Esophagus mucosa (tissue), 1 donor: Measurements from ENCODE around the gene MPPE1. TPM values are rescaled to one million over a fixed set of nuclear protein-coding genes. Genes with fewer than 3 reads are reported as not detected.

Source experiments
- ATAC-seq: fragments of 200-7000 bp; cut with Tn5 transposase; one replicate; pipeline ENCODE4 v1.9.1; 2020
- total RNA-seq: library from RNA; stranded (reverse); gene quantifications from one replicate; pipeline ENCODE4 v1.2.4, GENCODE V29; 2023
- donor health status: DM: yes; HTN: yes; CAD: no.

The MPPE1 gene
- total RNA-seq, 1 donor from 2014 or later, result 25.7 TPM

GRCh38 chr18:11851806-11852337 is 56.2 kb downstream of the MPPE1 start:
- ATAC-seq, result peak; percentile 71

- peak; percentile 97 for ATAC-seq
These were observed 56.8 kb downstream of the MPPE1 start, which contains the start of gene CHMP1B for GRCh38 chr18:11851146-11851805. Gene CHMP1B, plus strand, starts transcription at chr18:11851413. Its CDS starts 99 bp downstream, at chr18:11851512.

GRCh38 chr18:11850821-11851145 is 57.3 kb downstream of the MPPE1 start:
- peak; percentile 3 for ATAC-seq

GRCh38 chr18:11849841-11850634 is 58.1 kb downstream of the MPPE1 start:
- peak; percentile 52 for ATAC-seq

- ATAC-seq, result no peak
These were observed 58.8 kb downstream of the MPPE1 start for GRCh38 chr18:11849279-11849678.

GRCh38 chr18:11847811-11848210 is 60.3 kb downstream of the MPPE1 start:
- ATAC-seq, result no peak

GRCh38 chr18:11845654-11846053 is 62.5 kb downstream of the MPPE1 start:
- no peak for ATAC-seq

GRCh38 chr18:11844436-11844835 is 63.7 kb downstream of the MPPE1 start:
- ATAC-seq, result no peak

GRCh38 chr18:11842562-11842961 is 65.6 kb downstream of the MPPE1 start:
- ATAC-seq, result no peak

- ATAC-seq, result no peak
These were observed 67.6 kb downstream of the MPPE1 start for GRCh38 chr18:11840493-11840892.

GRCh38 chr18:11839556-11839955 is 68.6 kb downstream of the MPPE1 start:
- no peak for ATAC-seq

- ATAC-seq, result no peak
These were observed 73.3 kb downstream of the MPPE1 start for GRCh38 chr18:11834772-11835171.

Other genes with a start within 250 kb of the MPPE1 start
- gene GNAL, start 219.1 kb downstream of the MPPE1 start, total RNA-seq, result 8.8 TPM
- 28.7 TPM for gene CHMP1B, start 56.9 kb downstream of the MPPE1 start, total RNA-seq
- gene IMPA2, start 73.2 kb upstream of the MPPE1 start, total RNA-seq, result 140 TPM
- gene ANKRD62, start 185.5 kb upstream of the MPPE1 start, total RNA-seq, result 0.48 TPM